Measurements from ENCODE around the gene FJX1. TPM values are rescaled to one million over a fixed set of nuclear protein-coding genes. Genes with fewer than 3 reads are reported as not detected.
"Not testable (repeated sequence)": the region's sequence is repeated elsewhere in the genome, so short reads cannot be mapped to it uniquely, and the experiment has no call there.

Gene FJX1
- polyA plus RNA-seq, 1 donor from 2014 or later: not detected

DNA sequence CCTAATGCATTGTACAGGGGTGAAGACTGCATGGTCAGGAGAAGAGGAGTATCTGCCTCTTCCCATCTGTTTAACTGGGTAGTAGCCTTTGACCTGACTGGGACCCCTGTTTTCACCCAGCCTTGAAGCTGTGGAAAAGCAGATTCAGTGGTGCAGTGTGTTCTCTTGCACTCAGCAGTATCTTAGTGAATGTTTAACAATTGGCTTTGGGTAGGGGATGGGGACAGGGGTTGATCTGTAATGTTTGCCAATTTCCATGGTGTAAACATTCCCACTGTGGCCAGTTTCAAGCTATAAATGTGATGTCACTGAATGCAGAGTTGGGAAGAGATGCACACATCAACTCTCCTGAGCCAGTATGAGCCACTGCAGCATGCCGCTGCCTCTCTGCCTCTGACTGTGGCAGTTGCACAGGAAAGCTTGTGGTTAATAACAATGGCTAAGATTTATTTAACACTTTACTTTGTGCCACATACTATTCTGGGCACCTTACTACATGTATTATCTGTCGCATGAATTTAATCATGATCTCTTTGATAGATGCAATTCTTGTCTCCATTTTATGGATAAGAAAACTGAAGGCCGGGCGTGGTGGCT is 15.7 kb downstream of the FJX1 start:
- H3K36me3 Mint-ChIP-seq: peaks cover 2% of the 10 kb centered on the region
- H3K9me3 Mint-ChIP-seq: no peaks in the 10 kb centered on the region
- no peak overlapping the region for H3K27ac Mint-ChIP-seq
- H3K4me1 Mint-ChIP-seq: peaks cover 0 to 1% (median 0%) of the 10 kb centered on the region in 3 donors
- H3K4me3 Mint-ChIP-seq: no peak overlapping the region
- peaks cover 19% of the 10 kb centered on the region for H3K27me3 Mint-ChIP-seq

DNA sequence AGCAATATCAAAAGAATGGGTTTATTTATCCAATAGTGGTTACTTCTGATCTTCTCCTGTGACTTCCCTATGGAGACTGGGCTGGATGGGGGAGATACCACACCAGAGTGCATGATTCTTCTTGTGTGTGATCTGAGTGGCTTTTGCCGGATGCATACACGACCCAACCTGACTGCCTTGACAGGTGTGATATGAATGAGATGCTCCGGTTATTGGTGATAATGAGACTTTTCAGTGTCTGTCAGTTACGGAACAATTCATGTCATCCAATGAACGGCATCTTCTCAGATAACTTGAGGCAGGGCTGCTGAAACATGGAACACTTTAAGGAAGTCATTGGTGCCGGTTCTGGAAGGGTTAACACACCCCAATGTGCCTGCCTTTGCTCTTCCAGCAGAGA is 17.7 kb downstream of the FJX1 start:
- Mint-ChIP-seq H3K27ac (no peak overlapping the region), H3K36me3 (peaks cover 2% of the 10 kb centered on the region), H3K9me3 (no peaks in the 10 kb centered on the region), H3K4me3 (no peak overlapping the region), H3K27me3 (peaks cover 17% of the 10 kb centered on the region), H3K4me1 (peaks cover 0 to 1% (median 0%) of the 10 kb centered on the region in 3 donors)

DNA sequence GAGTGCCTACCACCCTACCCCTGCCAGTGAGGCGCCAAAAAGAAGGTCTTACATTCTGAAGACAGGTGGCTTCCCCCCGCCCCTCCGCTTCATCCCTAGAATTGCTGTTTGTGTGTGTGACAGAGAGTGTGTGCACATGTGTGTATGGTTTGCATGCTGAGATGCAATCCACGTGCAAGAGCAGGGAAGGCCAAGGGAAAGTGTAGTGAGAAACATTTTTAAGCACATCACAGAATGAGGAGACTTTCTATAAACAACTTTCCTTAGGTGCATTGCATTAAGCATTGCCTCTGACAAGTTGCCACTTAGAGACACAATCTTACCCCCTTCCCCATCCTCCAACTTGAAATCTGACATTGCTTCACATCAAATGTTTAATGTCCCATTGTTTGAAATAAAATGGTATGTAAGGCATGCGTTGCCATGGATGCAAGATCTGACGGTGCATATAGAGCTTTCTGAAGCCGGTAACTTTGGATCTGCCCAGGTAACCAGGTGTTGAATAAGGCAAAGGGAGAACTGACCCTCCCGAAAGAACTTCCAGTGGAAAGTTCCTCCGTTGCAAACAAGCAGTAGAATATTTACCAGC is 21.4 kb downstream of the FJX1 start:
- peaks cover 6% of the 10 kb centered on the region for H3K27me3 Mint-ChIP-seq
- no peak overlapping the region for H3K27ac Mint-ChIP-seq
- peaks cover 0 to 1% (median 0%) of the 10 kb centered on the region in 3 donors for H3K4me1 Mint-ChIP-seq
- H3K4me3 Mint-ChIP-seq: no peak overlapping the region
- no peaks in the 10 kb centered on the region for H3K9me3 Mint-ChIP-seq
- no peaks in the 10 kb centered on the region for H3K36me3 Mint-ChIP-seq

DNA sequence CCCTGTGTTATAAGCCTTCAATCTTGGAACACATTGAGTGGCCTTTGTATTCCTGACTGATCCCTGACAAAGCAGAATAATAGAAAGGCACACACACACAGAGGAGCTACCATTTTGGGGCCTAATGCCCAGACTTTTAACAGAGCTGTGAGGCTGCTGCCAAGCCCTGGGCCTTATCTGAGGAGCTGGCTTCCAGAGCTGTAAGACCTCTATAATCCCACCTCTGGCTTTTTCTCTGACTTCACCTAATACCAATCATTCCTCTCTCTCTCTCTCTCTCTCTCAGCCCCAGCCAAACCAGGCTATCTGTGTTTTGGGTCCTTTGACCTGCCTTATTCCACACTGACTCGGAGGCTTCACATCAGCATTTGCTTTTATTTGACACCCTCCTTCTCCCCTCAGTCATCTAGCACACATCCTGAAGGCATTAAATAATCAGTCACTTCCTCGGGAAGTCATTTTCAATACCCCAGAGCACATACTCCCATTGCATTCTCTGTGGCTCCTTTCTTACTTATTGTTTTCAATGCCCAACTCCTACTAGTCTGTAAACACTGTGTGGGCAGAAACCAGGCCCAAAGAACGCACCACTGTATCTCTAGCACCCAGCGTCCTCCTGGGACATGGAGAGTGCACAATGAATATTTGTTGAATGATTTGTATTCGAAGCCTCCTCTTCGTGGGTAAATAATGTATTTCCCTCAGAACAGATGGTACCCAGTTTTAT is 23.1 kb downstream of the FJX1 start:
- no peaks in the 10 kb centered on the region for H3K36me3 Mint-ChIP-seq
- H3K27me3 Mint-ChIP-seq: no peaks in the 10 kb centered on the region
- no peaks in the 10 kb centered on the region for H3K4me1 Mint-ChIP-seq
- no peaks in the 10 kb centered on the region for H3K9me3 Mint-ChIP-seq
- H3K27ac Mint-ChIP-seq: no peak overlapping the region
- H3K4me3 Mint-ChIP-seq: no peak overlapping the region

DNA sequence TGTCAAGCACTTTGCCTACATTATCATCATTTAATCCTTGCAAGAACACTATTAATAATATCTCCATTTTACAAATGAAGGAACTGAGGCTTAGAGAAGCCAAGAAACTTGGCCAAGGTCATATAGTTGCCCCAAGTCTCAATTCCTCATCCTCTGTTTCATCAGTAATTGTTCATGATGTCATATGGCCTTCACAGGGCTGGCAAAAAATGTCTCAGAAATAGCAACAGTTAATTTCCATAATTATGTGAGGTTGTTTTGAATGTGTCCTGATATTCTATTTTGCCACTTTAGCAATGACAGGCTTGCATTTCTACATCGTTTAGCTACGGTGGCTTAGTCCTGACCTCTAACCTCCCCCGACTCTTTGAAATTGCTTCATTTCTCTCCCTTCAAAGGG is 23.7 kb downstream of the FJX1 start:
- Mint-ChIP-seq H3K9me3 (no peaks in the 10 kb centered on the region), H3K4me3 (no peak overlapping the region), H3K36me3 (no peaks in the 10 kb centered on the region), H3K27ac (no peak overlapping the region), H3K4me1 (no peaks in the 10 kb centered on the region), H3K27me3 (peaks cover 1% of the 10 kb centered on the region)

DNA sequence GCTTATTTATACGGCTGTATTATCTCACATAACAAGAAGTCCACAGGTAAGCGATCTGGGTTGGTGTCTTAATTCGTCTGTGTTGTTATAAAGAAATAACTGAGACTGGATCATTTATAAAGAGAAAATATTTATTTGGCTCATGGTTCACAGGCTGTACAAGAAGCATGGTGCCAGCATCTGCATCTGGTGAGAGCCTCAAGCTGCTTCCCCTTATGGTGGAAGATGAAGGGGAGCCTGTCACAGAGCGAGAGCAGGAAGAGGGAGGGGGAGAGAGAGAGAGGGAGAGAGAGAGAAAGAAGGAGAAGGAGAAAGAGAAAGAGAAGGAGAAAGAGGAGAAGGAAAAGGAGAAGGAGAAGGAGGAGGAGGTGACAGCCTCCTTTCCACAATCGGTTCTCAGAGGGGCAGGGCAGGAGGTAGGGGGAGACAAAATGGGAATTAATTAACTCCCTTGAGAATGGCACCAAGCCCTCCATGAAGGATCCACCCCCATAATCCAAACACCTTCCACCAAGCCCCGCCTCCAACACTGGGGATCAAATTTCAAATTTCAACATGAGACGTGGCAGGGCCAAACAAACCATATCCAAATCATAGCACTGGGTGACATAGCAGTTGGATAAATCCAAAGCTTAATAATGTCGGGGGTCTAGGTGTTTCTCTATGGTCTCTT is 29.3 kb downstream of the FJX1 start:
- Mint-ChIP-seq H3K4me1 (no peaks in the 10 kb centered on the region), H3K9me3 (peaks cover 0 to 1% (median 0%) of the 10 kb centered on the region in 3 donors), H3K36me3 (no peaks in the 10 kb centered on the region), H3K27ac (no peak overlapping the region), H3K4me3 (no peak overlapping the region), H3K27me3 (peaks cover 18% of the 10 kb centered on the region)

DNA sequence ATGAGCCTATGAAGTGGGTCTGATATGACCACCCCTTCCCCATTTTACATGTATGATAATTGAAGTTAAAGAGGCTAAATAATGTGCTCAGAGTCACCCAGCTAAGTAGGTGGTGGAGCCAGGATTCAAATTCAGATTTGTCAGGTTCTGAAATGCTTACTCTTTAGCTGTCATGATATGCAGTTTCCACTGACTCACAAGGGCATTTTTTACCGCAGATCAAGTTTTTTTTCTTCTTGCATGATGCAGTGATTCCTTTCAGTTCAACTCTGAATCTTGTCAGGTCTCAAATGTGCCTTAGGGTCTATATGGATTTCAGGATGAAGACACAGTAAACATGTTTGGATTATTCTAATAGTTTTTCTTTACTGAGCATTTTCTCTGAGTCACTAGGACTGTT is 31.7 kb downstream of the FJX1 start:
- Mint-ChIP-seq H3K27ac (no peak overlapping the region), H3K9me3 (peaks cover 0 to 1% (median 0%) of the 10 kb centered on the region in 3 donors), H3K27me3 (peaks cover 26% of the 10 kb centered on the region), H3K36me3 (no peaks in the 10 kb centered on the region), H3K4me1 (no peaks in the 10 kb centered on the region), H3K4me3 (no peak overlapping the region)

DNA sequence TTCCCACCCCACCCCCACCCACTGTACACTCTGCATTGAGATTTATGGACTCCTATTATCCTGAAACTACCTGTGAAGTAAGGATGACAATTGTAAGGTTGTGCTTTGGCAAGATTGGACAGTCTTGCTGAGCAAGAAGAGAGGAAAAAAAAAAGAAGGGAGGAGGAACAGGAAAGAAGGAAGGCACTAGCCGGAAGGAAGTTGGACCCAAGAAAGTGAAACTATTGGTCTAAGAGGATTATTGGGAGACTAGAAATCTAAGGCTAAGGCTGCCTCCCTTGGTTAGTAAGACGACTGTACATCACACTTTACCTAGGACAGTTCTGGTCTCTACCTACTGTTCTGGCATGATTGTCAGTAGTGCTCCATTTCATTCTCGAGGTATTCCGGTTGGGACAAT is 32.2 kb downstream of the FJX1 start:
- Mint-ChIP-seq H3K27ac (no peak overlapping the region), H3K4me3 (no peak overlapping the region), H3K36me3 (no peaks in the 10 kb centered on the region), H3K9me3 (peaks cover 0 to 1% (median 0%) of the 10 kb centered on the region in 3 donors), H3K4me1 (no peaks in the 10 kb centered on the region), H3K27me3 (peaks cover 30% of the 10 kb centered on the region)

DNA sequence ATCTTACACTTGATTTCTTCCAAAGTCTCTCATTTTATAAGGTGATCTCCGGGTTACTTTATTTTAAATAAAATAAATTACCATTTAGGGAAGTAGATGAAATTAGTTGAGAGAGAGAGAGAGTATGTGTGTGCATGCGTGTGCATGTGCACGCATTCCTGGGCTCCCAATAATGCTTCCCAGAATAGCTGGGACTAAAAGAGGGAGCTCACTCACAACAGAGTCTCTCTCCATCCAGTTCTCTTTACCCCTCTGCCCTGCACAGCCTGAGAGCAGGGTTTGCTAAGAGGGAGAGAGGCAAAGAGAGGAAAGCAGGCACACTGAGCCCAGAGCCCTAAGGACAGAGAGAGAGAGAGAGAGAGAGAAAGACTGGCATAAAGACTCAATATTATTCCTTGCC is 33.0 kb downstream of the FJX1 start:
- Mint-ChIP-seq H3K27me3 (peaks cover 31% of the 10 kb centered on the region), H3K4me1 (no peaks in the 10 kb centered on the region), H3K4me3 (no peak overlapping the region), H3K27ac (no peak overlapping the region), H3K36me3 (no peaks in the 10 kb centered on the region), H3K9me3 (peaks cover 0 to 1% (median 0%) of the 10 kb centered on the region in 3 donors)

DNA sequence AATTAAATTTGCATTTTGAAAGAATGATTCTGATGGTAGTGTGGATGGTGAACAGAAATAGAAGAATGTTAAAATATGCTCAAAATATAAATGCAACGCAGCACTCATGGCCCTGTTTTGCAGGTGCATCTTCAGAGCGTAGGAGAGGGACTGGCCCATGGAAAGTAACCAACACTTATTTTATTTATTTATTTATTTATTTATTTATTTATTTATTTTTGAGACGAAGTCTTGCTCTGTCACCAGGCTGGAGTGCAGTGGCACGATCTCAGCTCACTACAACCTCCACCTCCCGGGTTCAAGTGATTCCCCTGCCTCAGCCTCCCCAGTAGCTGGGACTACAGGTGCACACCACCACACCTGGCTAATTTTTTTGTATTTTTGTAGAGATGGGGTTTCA is 34.5 kb downstream of the FJX1 start:
- H3K4me3 Mint-ChIP-seq, H3K9me3 Mint-ChIP-seq, H3K36me3 Mint-ChIP-seq, H3K4me1 Mint-ChIP-seq, H3K27ac Mint-ChIP-seq: not testable (repeated sequence)
- H3K27me3 Mint-ChIP-seq: peaks cover 30% of the 10 kb centered on the region

DNA sequence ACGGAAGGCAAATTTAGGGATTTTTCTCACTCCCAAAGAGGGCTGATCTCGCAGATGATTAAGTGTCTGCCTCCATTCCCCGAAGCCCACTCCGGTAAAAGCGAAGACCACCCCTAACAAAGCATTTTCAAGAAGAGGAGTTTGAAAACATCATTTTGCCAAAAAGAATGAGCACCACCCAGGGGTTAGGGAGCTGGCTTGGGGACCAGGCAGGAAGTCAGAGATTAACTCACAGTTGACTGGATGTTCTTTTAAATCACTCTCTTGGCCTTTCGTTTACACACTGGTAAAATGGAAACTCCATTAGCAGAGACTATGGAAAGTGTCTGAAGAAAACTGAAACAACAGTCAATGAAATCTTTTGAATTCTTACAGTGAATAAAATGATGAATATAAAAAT is 36.5 kb downstream of the FJX1 start:
- Mint-ChIP-seq H3K9me3 (peaks cover 0 to 1% (median 0%) of the 10 kb centered on the region in 3 donors), H3K27me3 (peaks cover 32% of the 10 kb centered on the region), H3K27ac (no peak overlapping the region), H3K4me1 (no peaks in the 10 kb centered on the region), H3K36me3 (no peaks in the 10 kb centered on the region), H3K4me3 (no peak overlapping the region)

DNA sequence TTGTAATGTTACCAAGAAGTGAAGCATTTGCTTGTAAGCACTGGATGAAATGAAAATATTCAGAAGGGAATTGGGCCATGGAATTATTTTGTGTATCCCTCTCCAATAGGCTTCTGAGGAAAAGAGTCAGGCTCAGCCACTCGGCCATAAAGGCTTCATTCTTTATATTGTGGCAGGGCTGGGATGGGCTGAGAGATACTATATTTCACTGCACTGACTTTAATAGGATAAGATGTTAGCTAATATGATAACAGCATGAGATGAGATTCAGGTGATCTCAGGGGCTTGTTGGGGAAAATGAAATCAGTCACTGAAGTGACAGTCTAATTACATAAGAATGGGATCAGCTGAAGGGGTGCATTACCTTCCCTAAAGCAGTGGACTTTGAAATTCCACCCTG is 37.0 kb downstream of the FJX1 start:
- Mint-ChIP-seq H3K9me3 (peaks cover 0 to 1% (median 0%) of the 10 kb centered on the region in 3 donors), H3K27ac (no peak overlapping the region), H3K36me3 (no peaks in the 10 kb centered on the region), H3K27me3 (peaks cover 32% of the 10 kb centered on the region), H3K4me3 (no peak overlapping the region), H3K4me1 (no peaks in the 10 kb centered on the region)

DNA sequence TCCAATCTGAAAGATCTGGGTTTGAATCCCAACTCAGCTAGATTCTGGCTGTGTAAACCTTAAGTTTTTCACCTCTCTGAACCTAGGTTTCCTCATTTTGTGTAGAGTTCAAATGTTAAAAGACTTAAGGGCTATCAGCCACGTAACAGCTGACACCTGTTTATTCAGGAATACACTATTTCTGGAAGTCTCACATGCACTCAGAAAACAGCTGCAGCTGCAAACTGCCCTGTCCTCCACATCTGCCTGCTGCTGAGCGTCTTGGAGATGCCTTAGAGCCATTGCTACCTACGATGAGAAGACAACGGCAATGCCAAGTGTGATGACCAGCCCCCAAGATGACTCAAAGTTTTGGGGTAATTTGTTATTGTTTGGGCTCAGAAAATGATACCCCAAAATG is 37.6 kb downstream of the FJX1 start:
- H3K4me3 Mint-ChIP-seq: no peak overlapping the region
- H3K9me3 Mint-ChIP-seq: peaks cover 0 to 1% (median 0%) of the 10 kb centered on the region in 3 donors
- H3K27ac Mint-ChIP-seq: no peak overlapping the region
- H3K36me3 Mint-ChIP-seq: no peaks in the 10 kb centered on the region
- H3K27me3 Mint-ChIP-seq: peaks cover 26% of the 10 kb centered on the region
- H3K4me1 Mint-ChIP-seq: no peaks in the 10 kb centered on the region

DNA sequence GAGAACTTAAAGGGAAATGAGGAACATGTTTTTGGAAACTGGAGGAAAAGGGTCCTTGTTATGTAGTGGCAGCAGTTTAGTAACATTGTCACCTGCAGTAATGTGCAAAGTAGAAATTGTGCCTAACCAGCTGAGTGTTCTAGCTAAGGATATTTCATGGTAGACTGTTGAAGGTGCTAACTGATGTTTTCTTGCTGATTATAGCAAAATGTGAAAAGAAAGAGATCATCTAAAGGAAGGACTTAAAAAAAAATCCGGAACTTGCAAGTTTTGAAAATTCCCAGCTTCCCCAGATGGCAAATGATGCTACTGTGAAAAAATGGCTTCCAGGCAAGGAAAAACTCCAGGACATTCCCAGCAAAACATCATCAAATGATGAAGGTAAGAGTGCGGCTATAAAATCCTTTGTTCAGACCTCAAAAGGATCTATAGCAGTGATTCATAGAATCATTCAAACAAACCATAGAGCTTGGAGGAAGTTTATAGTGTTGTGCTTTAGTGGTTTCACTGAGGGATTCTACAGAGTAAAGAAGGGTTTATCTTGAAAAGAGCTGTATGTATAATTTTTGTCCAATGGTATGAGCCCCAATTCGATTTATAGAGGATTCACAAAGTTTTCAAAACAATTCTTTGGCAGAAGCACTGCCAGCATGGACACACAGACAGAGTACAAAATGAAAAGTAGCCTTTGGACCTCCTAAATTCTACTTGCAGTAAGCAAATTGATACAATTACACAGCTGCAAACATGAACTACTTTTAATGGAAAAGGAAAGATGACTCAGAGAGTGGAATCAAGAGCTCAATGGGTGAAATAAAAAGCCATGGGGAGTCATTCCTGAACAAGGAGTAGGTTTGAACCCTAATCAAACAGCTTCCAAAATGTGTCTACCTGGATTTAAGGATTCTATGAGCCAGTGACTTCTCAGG is 40.0 kb downstream of the FJX1 start:
- Mint-ChIP-seq H3K27me3 (peaks cover 21% of the 10 kb centered on the region), H3K9me3 (peaks cover 0 to 3% (median 0%) of the 10 kb centered on the region in 3 donors), H3K27ac (peak overlapping the region in 1 of 3 donors; percentile 29), H3K4me1 (peaks cover 13 to 17% (median 16%) of the 10 kb centered on the region in 3 donors), H3K4me3 (peak overlapping the region in 1 of 4 donors; percentile 31), H3K36me3 (no peaks in the 10 kb centered on the region)
